NCI-H146 (cell line): ENCODE measurements around the gene SPTBN5.

Experiments
- DNase-seq: peaks from one replicate; lab custom pipeline; 2025; lab: John Stamatoyannopoulos, UW

The SPTBN5 gene

DNA sequence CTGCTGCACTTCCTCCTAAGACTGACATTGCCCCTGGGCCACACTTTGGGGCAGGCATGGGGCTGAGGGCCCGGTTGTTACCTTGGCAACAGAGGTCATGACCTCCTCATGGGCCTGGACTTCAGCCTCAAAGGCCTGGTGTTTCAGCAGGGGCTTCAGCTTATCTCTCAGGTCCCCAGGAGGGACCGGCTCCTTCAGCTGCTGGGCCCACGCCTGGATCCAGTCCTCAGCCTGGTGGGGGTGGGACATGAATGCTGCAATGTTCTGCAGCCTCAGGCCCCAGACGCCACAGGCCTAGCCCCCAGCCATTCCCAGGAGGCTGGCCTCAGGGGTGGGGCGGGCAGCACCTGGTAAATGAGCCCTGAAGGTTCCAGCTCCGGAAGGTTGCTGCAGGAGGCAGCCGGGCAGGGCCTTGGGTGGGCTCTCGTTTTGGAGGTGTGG lies 27.6 kb downstream of the SPTBN5 start:
- DNase-seq = no peak

DNA sequence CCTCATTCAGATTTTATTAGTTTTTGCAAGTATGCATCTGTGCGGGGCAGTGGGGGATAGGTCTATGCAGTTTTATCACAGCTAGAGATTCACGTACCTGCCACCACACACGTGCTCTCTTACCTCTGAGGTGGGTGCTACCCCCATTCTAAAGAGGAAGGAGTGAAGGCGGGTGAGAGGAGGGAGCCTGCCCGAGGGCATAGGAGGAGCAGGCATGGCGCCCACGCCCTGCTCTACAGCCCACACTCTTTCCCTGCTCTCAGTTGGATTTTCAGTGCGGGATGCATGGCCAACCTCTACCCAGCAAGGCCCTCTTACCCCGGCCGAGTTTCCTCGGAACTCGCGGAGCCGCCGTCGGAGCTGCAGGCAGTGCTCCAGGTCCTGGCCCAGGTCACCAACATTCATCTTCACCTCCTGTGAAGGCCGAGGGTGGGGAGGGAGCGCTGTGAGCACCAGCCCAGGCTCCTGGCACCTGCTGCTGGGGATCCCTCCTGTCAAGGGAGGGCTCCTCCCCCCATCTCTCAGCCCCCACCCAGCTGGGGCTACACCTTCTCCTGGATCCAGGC lies 28.3 kb downstream of the SPTBN5 start:
- no peak for DNase-seq

DNA sequence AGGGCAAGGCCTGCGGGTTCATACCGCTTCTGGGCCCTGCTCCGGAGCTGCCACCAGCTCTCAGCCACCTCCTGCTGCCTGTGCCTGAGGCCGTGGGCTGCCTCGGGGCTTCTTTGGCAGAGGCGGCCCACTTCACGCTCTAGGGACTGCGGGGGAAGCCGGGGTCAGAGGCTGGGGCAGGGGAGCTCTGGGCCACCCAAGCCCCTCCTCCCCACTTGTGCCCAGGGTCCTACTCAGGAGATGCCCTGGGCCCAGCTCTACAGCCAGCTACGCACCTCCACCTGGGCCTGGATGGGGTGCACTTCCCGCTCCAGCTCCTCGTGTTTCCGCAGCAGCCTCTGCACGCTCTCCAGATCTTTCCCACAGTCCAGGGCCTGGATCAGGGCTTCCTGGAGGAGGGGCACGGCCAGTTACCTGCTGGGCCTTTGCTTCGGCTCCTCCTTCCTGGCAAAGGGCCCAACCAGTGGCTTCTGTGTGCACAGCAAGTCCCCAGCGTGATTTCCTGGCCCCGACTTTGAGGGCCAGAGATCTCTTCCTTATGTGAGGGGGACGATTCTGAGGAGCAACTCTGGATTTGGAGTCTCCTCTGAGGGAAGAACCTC lies 31.2 kb downstream of the SPTBN5 start:
- DNase-seq = peak; percentile 17

DNA sequence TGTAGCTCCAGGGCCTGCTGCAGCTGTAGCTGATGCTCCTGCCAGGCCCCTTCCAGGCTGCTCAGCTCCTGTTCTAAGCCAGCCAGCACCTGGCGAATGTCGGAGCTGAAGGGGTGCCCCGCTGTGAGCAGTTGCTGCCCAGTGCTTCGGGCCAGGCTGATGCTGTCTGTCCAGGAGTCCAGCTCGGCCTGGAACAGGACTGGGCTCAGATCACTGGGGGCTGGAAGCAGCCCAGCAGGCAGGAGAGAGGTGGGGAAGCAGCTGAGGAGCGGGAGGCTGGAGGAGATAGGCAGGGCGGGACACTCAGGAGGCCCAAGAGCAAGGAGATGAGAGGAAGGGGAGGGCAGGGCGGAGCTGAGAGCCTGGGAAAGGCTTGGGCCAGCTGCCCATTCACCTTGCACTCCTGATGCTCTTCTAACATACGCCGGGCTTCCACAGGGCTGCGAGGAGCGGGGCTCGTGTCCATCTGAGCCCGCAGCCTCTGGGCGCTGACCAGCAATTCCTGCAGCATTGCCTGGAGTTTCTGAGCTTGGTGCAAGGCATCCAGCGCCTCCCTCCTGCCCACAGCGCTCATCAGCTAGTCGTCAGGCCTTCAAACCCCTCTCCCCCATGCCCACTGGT lies 32.0 kb downstream of the SPTBN5 start:
- DNase-seq = no peak

DNA sequence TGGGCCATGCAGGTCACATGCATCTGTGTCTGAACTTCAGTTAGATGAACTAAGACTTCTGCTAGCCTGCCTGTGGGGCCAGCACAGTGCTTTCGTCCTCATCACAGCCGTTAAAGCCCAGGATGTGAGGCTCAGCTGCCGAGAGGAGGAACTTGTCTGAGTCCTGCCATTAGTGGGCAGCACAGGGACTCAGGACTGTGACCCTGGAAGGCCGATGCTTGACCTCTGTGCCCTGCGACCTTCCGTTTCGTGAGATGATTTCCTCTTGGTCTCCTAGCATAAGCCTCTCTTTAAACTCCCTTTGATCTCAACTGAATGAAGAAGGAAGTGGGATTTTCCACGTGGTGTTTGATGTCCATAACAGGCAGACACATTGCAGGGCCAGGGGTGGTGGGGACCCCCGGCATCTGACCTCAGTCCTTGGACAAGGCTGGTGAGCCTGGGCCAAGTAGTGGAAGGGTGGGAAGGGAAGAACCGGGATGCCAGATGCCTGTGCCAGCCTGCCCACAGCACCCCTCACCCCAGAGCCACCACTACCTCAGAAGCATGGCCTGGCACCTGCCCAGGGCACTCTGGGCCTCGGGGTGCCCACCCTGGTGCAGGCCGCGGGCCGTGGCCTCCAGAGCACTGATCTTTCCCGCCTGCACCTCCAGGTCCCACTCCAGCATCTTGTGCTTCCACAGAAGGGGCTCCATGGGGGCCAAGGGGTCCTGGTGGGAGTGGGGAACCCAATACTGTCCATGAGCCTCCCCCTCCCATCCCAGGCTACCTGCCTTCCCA lies 33.6 kb downstream of the SPTBN5 start:
- no peak for DNase-seq

DNA sequence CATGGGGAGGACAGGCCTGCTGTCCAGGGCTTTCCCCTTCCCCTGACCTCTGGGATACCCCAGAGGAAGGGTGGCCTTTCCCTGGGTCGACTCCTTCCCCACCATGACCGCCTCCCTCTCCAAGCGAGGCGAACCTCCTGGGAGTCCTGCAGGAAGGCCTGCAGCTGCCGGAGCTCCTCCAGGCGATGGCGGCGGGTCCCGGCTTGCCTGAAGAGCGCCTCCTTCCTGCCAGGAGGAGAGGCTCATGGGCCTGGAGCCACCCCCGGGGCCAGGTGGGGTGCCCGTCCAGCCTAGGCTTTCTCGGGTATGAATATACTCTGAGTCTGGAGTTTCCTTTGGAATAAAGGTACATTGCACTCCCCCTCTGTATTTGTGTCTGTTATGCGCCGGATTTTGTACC lies 35.1 kb downstream of the SPTBN5 start:
- DNase-seq = no peak

DNA sequence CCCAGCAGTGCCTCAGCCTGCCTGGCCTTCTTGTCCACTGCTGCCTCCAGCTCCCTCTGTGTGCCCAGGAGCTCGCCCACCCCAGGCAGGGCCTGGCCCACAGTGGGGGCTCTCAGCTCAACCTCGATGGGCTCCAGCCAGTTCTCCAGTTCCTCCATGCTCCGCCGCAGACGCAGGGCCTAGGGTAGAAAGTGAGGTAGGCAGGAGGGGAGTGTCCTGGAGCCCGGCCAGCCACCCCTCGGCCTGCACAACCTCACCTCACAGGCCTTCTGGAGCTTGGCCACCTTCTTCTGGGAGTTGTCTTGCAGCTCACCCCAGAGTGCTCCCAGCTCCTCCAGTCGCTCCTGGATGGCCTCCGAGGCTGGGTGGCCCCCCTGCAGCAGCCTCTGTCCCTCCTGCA lies 36.5 kb downstream of the SPTBN5 start:
- DNase-seq = no peak

DNA sequence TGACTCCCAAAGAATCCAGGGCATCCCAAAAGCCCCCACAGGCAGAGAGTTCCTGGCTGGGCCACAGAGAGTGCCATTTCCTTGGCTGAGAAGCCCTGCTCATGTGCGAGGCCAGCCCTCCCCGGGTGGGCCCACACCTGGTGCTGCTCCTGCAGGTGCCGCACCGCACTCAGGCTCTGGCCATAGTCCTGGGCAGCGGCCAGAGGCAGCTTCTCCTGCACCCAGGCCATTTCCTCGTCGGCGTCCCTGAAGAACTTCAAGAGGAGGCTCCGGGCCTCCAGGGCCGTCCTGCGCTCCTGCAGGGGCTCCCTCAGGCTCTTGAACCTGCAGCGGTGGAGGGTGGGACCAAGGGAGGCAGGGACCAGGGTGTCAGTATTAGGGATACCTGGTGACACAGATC lies 37.1 kb downstream of the SPTBN5 start:
- no peak for DNase-seq

DNA sequence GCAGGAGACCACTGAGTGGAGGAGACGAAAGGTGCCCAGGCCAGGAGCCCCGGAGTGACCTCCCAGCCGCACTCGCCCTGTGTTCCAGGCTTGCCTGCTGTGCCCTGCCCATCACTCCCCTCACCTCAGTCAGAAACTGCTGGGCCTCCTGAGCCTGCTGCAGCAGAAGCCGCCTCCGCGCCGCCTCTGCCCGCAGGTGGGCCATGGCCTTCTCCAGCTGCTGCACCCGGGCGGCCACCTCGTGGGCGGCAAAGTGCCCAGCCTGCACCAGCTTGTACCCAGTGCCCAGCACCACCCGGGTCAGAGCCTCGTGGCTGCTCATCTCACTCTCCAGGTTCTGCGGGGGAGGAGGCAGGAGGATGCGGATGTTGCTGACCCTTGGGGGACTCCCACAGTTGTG lies 37.6 kb downstream of the SPTBN5 start:
- DNase-seq = no peak

DNA sequence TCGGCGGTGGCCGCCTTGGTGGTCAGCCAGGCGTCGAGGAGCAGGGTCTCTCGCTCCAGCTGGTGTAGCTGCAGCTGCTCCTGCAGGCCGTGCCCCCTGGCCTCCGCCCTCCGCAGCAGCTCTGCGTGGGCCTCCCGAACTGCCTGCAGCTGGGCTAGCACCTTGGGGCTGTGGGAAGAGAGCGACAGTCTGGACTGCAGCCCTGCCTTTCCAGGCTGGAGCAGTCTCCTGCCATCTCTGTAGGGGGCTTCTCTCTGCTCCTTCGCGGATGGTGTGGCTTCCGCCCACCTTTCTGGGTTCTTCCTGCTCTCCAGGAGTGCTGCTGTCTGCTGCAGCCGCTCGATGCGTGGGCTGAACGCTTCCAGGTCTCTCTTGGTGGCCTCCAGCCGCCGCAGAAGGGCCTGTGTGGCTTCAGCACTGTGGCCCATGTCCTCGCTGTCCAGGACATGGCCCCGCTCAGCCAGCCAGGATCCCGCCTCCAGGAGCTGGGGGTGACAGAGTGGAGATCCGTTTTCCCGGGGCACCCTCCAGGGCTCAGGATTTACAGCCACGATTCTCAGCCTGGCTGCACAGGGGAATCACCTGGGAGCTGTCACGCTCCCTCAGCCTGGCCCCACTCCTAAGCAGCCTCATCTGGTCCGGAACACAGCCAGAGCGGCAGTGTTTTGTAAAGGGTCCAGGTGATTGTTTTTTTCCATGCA lies 38.4 kb downstream of the SPTBN5 start:
- DNase-seq = no peak

DNA sequence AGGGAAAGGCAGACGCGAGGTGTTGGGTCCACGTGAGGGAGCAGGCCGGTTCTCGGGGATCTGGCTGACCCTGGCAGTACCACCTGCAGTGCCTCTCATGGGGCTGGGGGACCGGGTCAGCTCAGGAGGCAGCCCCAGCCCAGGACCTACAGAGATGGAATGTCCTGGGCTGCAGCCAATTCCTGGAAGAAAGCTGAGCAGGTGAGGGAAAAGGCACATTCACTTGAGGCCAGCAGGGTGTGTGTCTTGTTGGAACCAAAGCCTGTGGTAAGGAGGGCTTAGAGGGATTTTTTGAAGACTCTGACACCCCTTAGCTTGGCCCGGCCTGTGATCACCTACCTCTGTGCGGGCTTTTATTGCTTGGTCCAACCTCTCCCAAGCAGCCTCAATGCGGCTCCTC lies 39.4 kb downstream of the SPTBN5 start:
- DNase-seq = no peak

DNA sequence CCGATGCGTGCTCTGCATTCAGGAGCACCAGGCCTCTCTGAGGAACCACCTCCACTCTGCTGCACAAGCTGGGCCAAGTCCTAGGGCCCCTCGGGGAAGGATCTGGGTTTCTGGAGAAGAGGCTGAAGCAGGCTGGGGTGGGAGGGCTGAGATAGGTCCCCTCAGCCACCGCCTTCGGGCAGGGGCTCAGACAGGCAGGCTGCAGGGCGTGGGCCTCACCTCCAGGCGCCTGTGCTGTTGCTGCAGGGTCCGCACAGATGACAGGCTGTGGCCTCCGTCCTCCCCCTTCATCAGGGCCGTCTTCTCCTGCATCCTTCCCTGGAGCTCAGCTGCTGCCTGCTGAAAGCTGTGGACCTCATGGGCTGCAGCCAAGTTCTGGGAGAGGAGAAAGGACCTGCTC lies 40.0 kb downstream of the SPTBN5 start:
- no peak for DNase-seq

DNA sequence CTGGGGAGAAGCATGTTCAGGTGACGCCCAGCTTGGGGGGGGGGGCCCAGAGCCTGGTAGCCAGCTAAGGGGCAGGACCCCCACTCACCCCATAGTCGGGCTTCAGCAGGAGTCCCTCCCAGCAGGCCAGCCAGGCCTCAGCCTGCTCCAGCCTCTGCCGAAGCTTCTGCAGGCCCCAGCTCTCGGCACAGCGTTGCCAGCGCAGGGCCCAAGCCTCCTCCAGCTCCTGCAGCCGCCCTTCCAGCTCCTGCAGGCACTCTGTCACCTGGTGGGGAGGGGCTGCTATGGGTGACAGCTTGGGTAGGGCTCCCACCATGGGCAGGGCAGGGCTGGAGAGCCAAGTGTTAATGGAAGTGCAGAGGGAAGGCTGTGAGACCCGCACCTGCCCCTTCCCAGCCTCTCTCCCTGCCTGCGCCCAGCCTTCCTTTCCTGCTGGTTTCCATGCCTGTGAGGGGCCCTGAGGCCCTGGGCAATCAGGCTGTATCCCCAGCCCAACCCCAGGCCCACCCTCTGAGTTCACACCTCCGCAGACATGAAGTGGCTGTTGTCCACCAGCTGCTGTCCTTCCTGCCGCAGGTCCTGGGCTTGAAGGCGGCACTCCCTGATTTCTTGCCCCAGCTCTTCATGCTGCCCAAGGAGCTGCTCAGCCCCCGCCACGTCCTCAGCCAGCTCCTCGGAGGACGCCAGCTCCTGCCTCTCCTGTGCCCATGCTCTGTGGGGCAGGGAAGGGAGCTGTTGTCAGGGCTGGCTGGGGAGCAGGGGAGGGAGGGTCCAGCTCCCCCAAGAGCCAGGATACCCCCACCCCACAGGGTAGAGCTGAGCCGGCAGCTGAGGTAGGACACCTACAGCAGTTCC lies 40.9 kb downstream of the SPTBN5 start:
- no peak for DNase-seq

DNA sequence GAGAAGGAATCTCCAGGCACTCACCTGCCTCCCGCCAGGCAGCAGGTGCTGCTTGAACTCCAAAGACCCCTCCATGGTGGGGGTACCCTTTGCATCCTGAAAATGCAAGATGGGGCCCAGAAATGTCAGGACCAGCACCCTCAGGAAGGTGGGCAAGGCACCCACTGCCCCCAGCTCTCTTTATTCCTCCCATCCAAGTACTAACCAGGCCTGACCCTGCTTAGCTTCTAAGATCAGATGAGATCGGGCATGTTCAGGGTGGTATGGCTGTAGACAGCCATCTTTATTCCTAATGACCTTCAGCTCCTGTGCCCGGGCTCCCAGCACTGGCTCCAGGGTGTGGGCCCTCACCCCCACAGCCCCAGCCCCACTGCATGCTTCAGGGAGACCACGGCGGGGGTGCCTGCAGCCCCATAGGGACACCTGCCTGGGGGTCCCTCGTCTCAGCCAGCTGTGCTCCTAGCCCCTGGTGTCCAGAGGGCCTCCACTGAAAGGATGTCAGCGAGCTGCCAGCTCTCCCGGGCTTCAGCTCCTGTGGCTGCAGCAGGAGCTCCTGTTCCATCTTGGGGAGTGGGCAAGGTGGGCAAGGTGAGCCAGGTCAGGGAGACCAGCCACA lies 42.0 kb downstream of the SPTBN5 start:
- no peak for DNase-seq

DNA sequence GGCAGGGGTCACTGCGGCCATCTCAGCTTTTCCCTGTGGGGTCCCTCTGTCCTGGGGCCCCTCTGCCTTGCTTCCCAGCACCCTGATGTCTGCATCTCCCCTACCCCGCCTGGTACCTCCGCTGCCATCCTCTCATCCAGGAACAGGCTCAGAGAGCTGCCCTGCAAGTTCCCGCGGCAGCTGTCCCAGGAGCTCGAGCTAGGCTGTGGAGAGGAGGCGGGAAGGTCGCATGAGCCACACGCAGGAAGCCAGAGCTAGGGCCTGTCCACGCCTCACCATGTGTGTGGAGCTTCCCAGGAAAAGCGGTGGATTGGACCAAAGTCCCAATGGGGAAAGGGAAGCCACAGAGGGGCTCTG lies 42.7 kb downstream of the SPTBN5 start:
- no peak for DNase-seq

DNA sequence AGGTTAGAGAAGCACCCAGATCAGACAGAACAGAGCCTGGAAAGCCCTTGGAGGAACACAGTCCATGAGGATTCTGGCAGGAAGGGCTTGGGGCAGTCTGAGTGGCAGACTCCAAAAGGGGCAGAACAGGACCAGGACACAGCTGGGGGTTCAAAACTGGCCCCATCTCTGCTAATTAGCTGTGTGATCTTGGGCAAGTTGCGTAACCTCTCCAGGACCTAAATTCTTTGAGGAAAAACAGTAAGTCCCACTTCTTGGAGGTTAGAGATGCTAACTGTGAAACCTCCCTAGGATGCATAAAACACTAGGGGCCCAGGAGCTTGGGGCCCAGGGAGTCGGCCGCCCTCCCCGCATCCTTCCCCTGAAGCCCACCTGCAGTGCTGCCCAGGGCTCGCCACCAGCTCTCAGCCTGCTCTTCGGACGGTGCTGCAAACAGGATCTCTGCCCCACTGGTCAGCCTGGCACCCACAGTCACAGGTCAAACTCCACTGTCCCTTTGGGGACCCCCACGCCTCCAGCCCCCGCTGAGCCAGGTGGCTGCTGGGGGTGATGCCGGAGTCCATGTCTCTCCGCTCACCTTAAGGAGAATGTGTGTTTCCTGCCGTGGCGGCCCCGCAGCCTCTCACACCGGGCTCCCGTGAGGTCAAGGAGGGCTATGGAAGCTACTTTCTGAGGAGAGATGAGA lies 43.2 kb downstream of the SPTBN5 start:
- no peak for DNase-seq

DNA sequence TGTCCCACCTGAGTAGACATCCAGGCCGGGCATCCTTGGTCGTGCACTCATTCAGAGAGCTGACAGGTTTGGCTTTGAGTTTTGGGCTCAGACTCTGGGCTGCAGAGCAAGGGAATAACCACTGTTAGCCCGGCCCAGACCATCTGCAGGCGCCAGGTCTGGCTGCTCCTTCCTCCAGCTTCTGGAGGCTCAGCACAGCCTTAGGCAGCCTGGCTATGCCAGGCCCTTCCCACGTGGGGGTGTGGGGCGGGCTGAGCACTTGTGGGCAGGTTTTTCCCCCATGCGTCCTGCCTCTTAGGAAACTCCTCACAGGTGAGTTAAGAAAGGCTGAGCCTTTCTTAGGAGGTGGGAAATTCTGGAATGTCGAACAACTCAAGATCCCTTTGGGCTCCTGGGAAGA lies 44.0 kb downstream of the SPTBN5 start:
- no peak for DNase-seq

DNA sequence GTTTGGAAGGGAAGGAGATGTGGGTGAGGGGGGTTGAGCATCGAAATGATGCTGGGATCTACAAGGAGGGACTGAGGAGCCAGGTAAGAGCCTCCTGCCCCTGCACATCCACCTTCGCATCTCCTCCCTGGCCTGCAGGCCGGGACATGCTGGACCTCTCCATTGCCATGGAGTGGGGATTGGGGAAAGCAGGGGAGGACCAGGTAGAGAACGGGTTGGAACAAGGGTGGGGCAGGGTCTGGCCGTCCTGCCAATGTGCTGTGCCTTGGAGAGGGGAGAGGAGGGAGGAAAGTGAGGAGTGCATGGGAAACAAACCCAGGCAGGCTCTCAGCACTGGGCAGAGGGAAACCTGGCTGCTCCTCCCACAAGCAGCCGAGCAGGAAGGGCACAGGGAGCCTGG lies 44.6 kb downstream of the SPTBN5 start:
- DNase-seq = no peak

DNA sequence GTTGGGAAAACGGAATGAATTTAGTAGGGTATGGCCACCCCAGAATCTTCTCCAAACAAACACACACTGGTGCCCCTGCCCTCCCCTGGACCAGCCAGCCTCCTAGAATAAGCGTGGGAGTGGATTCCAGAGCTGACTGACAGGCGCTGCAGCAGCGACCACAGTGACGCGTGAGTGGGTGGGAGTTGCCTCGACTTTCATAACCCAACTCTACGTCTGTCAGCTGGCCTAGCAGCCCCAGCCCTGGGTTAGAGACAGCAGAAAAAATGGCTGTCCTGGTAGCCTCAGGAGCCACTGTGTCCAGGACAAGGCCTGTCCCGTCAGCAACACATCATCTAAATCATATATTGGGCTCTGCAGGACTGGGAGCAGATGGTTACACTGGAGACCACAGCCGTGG lies 45.2 kb downstream of the SPTBN5 start:
- DNase-seq = no peak

DNA sequence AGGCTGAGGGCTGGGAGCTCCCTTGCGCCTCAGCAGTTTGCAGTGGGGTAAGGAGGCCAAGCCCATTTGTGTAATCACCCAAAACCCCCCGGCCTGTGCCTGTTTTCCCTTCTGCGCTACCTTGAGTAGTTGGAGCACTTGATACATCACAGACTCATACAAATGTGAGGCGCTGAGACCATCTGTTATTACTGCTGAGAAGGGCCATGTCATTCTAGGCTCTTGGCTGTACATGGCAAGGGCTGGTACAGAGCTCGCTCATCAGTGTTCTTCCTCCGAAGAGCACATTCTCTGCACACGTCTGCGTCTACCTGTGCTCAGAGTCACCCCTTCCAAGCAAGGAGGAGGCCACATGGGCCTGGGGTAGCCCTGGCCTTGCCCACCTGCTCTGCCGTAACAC lies 45.9 kb downstream of the SPTBN5 start:
- no peak for DNase-seq

DNA sequence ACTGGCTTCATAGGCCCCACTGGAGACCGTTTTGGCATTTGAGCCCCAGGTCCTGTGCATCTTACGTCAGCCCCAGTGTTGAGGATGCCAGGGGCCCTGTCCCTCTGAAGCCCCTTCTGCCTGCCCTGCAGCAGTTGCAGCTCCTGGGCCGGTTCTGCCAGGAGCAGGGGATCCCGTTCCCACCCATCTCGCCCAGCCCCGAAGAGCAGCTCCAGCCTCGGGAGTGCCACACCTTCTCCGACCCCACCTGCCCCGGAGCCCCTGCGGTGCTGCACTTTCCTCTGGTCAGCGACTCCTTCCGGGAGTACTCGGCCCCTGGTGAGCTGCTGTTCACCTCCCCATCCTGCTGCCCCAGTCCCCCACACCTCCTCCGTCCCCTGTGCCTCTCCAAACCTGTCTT lies 46.6 kb downstream of the SPTBN5 start:
- no peak for DNase-seq
